Panc1 (cell line): ENCODE data around the gene KIF25. TPM values are rescaled to one million over a fixed set of nuclear protein-coding genes. Genes with fewer than 3 reads are reported as not detected.

Source experiments
- ATAC-seq: fragments of 200-7000 bp; cut with Tn5 transposase; 2 replicates; pipeline ENCODE4 v1.9.1; 2020; ENCODE audit warnings: mild to moderate bottlenecking, moderate library complexity
- BruUV-seq: library from RNA; stranded (reverse); fragments of 400-500 nt; replicated peaks from 2 replicates; lab custom pipeline; 2021; lab: Mats Ljungman, UMichigan
- CTCF ChIA-PET: fragments of 300-600 bp; sonication (Branson Sonifier 250); formaldehyde crosslinking; loops from one replicate; lab custom pipeline; 2022; ENCODE audit warnings: antibody characterized with exemption; lab: Charles Lee
- POLR2A ChIA-PET: fragments of 300-600 bp; sonication (Branson Sonifier 250); formaldehyde crosslinking; loops from one replicate; lab custom pipeline; 2022; ENCODE audit warnings: antibody characterized with exemption; lab: Charles Lee
- DNase-seq: peaks from one replicate; pipeline ENCODE4 v3.0.0-alpha.2; 2010; ENCODE audit warnings: low read depth, low spot score
- H3K27ac ChIP-seq: 2 replicates; pipeline ENCODE4 v1.5.1; 2011; ENCODE audit warnings: mild to moderate bottlenecking, low read length, inconsistent platforms
- H3K27me3 ChIP-seq: fragments of 200-500 bp; sonication (Bioruptor generic); 2 replicates; pipeline ENCODE4 v1.6.0; 2014; ENCODE audit warnings: low read length, inconsistent platforms; ENCODE audit not compliant: control insufficient read depth, insufficient read depth
- H3K36me3 ChIP-seq: fragments of 200-500 bp; sonication (Bioruptor generic); 2 replicates; pipeline ENCODE4 v1.5.1; 2014; ENCODE audit warnings: inconsistent platforms, mild to moderate bottlenecking, low read length, moderate library complexity; ENCODE audit not compliant: control insufficient read depth, insufficient read depth
- H3K4me1 ChIP-seq: 2 replicates; pipeline ENCODE4 v1.5.1; 2011; ENCODE audit warnings: inconsistent platforms, mild to moderate bottlenecking, low read length, moderate library complexity; ENCODE audit not compliant: control insufficient read depth, insufficient read depth
- H3K4me3 ChIP-seq, 2 experiments: 2 replicates each; pipeline ENCODE4 v1.5.1; 2011 to 2012; ENCODE audit warnings: low read depth in 2 of 2, low read length in 2 of 2, mild to moderate bottlenecking in 2 of 2, inconsistent platforms in 1 of 2, moderate library complexity in 1 of 2
- H3K9me3 ChIP-seq: fragments of 200-500 bp; sonication (Bioruptor generic); 2 replicates; pipeline ENCODE4 v1.5.1; 2014; ENCODE audit warnings: low read depth, mild to moderate bottlenecking, inconsistent platforms, low read length, moderate library complexity; ENCODE audit not compliant: control insufficient read depth, insufficient read depth
- POLR2AphosphoS5 ChIP-seq: IDR thresholded peaks from 2 replicates; pipeline ENCODE4 v1.6.1; 2012; ENCODE audit warnings: mild to moderate bottlenecking, low read depth, low read length, moderate library complexity
- SIN3A ChIP-seq: IDR thresholded peaks from 2 replicates; pipeline ENCODE4 v1.6.1; 2012; ENCODE audit warnings: low read depth, mild to moderate bottlenecking, low read length, moderate library complexity, borderline replicate concordance; ENCODE audit not compliant: insufficient read depth
- TCF7L2 ChIP-seq: IDR thresholded peaks from 2 replicates; pipeline ENCODE4 v1.6.1; 2011; ENCODE audit warnings: mild to moderate bottlenecking, low read depth, low read length, inconsistent platforms
- in situ Hi-C: cut with HindIII; loops from 2 replicates; pipeline ENCODE4 v1.10.0; 2016; ENCODE audit warnings: low sequenced_read_pairs, low pct_unique_long_range_greater_than_20kb
- intact Hi-C: fragments of 100-400 bp; cut with micrococcal nuclease; formaldehyde crosslinking; loops from one replicate; pipeline ENCODE4 v1.10.0; 2022; ENCODE audit not compliant: unreplicated experiment
- total RNA-seq: library from RNA; stranded (reverse); gene quantifications from one replicate; pipeline ENCODE4 v1.2.1, GENCODE V29; 2021; ENCODE audit not compliant: unreplicated experiment
- TF ChIP-seq, protein P1 (sequence below), 2 experiments: IDR thresholded peaks; 2 replicates each; pipeline ENCODE4 v1.6.1; 2011 to 2012; ENCODE audit warnings: low read depth in 2 of 2, control low read depth in 1 of 2, low read length in 1 of 2, mild to moderate bottlenecking in 1 of 2, moderate library complexity in 1 of 2; ENCODE audit not compliant: insufficient read depth in 1 of 2
- TF ChIP-seq, protein P2 (sequence below): fragments of 450-650 bp; IDR thresholded peaks from 2 replicates; pipeline ENCODE4 v1.5.1; 2017; ENCODE audit warnings: mild to moderate bottlenecking

The KIF25 gene
- total RNA-seq, 1 experiment from 2014 or later = 0.44 TPM

DNA sequence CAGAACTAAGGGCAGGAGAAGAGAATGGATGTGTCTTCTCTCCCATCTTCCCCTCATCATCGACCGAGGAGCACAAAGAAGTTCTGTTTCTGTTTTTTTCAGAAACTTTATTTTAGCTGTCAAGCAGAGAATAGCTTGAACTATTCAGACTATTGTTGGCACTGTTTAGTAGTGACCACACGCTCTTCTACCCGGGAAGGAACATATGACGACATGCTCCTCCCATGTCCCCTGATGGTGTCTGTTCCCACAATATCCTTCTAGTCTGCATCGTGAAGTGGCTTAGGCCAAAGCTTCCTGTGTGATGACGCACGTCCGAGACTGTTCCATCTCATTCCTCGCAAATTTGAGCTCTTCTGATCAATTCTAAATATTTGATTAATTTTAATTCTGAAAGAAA lies 27.2 kb upstream of the KIF25 start:
- BruUV-seq = no TSS peak
- peaks cover 16% of the 10 kb centered on the region for H3K36me3 ChIP-seq
- H3K27me3 ChIP-seq = no peaks in the 10 kb centered on the region
- ChIA-PET POLR2A (no interaction called here), CTCF (interaction anchor here (0.6 kb wide), 1 partner anchor 25 kb away, joined by 3 read pairs; no protein-coding TSS in a partner anchor)
- intact Hi-C loops = no loop called here
- ATAC-seq (no peak), DNase-seq (no peak)
- no peak overlapping the region for H3K27ac ChIP-seq
- no peaks in the 10 kb centered on the region for H3K9me3 ChIP-seq
- in situ Hi-C loops = no loop called here
- TF ChIP-seq SIN3A = no peak
- TF ChIP-seq, protein P1, sequence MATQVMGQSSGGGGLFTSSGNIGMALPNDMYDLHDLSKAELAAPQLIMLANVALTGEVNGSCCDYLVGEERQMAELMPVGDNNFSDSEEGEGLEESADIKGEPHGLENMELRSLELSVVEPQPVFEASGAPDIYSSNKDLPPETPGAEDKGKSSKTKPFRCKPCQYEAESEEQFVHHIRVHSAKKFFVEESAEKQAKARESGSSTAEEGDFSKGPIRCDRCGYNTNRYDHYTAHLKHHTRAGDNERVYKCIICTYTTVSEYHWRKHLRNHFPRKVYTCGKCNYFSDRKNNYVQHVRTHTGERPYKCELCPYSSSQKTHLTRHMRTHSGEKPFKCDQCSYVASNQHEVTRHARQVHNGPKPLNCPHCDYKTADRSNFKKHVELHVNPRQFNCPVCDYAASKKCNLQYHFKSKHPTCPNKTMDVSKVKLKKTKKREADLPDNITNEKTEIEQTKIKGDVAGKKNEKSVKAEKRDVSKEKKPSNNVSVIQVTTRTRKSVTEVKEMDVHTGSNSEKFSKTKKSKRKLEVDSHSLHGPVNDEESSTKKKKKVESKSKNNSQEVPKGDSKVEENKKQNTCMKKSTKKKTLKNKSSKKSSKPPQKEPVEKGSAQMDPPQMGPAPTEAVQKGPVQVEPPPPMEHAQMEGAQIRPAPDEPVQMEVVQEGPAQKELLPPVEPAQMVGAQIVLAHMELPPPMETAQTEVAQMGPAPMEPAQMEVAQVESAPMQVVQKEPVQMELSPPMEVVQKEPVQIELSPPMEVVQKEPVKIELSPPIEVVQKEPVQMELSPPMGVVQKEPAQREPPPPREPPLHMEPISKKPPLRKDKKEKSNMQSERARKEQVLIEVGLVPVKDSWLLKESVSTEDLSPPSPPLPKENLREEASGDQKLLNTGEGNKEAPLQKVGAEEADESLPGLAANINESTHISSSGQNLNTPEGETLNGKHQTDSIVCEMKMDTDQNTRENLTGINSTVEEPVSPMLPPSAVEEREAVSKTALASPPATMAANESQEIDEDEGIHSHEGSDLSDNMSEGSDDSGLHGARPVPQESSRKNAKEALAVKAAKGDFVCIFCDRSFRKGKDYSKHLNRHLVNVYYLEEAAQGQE (IDR thresholded peaks at IDR 0.05; ENCODE audit: insufficient read depth in 1 of 2, low read depth in 2 of 2, low read length in 1 of 2) = no peak
- no peak for TF ChIP-seq TCF7L2
- no peak for TF ChIP-seq POLR2AphosphoS5
- TF ChIP-seq, protein P2, sequence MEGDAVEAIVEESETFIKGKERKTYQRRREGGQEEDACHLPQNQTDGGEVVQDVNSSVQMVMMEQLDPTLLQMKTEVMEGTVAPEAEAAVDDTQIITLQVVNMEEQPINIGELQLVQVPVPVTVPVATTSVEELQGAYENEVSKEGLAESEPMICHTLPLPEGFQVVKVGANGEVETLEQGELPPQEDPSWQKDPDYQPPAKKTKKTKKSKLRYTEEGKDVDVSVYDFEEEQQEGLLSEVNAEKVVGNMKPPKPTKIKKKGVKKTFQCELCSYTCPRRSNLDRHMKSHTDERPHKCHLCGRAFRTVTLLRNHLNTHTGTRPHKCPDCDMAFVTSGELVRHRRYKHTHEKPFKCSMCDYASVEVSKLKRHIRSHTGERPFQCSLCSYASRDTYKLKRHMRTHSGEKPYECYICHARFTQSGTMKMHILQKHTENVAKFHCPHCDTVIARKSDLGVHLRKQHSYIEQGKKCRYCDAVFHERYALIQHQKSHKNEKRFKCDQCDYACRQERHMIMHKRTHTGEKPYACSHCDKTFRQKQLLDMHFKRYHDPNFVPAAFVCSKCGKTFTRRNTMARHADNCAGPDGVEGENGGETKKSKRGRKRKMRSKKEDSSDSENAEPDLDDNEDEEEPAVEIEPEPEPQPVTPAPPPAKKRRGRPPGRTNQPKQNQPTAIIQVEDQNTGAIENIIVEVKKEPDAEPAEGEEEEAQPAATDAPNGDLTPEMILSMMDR = no peak
- H3K4me3 ChIP-seq = no peak overlapping the region
- no peaks in the 10 kb centered on the region for H3K4me1 ChIP-seq

DNA sequence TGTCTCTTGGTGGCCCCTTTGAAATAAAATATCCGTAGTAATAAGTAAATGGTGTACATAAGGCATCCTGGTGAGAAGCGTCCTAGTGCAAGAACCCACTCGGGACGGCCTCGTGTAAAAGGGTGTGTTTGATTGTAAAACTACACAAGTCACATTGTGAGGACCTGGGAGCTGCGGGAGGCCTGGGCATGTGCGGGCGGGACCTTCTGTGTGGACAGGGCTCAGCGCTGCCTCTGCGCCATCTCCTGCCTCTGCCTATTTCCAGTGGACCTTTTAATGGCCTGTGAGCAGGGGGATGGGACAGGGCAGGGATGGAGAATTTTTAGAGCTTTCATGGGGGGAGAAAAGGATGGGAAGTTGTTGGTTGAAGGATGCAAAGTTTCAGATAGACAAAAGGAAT lies 25.3 kb upstream of the KIF25 start:
- CTCF ChIA-PET = no interaction called here
- in situ Hi-C loops = no loop called here

More for the DNA sequence above, 25.3 kb upstream of the KIF25 start:
- DNase-seq (no peak), ATAC-seq (no peak)
- no TSS peak for BruUV-seq
- peaks cover 16% of the 10 kb centered on the region for H3K36me3 ChIP-seq
- no peak overlapping the region for H3K4me3 ChIP-seq
- no peaks in the 10 kb centered on the region for H3K27me3 ChIP-seq
- intact Hi-C loops = no loop called here
- no peak overlapping the region for H3K27ac ChIP-seq
- no peak for TF ChIP-seq POLR2AphosphoS5
- TF ChIP-seq, protein P2 = no peak
- TF ChIP-seq TCF7L2 = no peak
- TF ChIP-seq, protein P1 (IDR thresholded peaks at IDR 0.05; ENCODE audit: insufficient read depth in 1 of 2, low read depth in 2 of 2, low read length in 1 of 2) = no peak
- no peaks in the 10 kb centered on the region for H3K4me1 ChIP-seq
- H3K9me3 ChIP-seq = no peaks in the 10 kb centered on the region
- POLR2A ChIA-PET = no interaction called here
